GM12873 (cell line): ENCODE data around the gene BTNL9.

Experiments used
- TF ChIP-seq, protein P1 (sequence below): IDR thresholded peaks from 2 replicates; pipeline ENCODE4 v1.5.1; 2012; ENCODE audit warnings: low read depth, mild to moderate bottlenecking, moderate library complexity, low read length, control low read depth; ENCODE audit not compliant: insufficient read depth; ENCODE audit errors: missing control alignments

The BTNL9 gene

DNA sequence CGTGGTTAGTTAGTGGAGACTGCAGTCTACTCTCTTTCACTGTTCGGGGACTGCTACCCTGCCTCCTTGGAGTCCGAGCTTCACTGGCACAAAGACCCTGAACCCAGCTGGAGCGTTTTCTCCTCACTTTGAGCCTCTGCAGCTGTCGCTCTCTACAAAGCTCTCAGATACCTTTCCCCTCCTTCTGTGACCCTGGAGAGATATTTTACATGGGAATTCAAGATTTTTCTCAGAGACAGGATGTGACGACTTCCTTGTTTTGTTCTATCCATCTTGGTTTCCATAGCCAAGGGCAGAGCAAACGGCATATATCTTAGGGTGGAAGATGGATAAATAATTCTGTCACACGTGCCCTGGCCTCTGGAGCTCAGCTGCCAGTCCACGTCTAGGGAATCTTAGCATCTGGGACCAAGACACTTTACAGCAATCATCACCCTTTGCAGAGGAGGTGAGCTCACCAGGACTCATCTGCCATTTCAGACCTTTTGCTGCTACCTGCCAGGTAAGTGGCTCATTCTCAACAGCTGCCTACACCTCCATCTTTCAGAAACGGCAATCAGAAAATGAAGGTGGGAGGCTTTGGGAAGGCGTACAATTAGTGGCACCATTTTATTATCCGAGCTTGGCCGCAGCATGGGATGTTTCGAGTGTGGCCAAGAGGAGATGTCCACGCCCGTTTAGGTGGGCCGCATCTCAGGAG, at the start of gene BTNL9:
TSS of gene BTNL9 (plus strand) at position 336 of the 700 bp plus-strand sequence. CDS start 5,224 bp downstream, outside the sequence.
- TF ChIP-seq, protein P1, sequence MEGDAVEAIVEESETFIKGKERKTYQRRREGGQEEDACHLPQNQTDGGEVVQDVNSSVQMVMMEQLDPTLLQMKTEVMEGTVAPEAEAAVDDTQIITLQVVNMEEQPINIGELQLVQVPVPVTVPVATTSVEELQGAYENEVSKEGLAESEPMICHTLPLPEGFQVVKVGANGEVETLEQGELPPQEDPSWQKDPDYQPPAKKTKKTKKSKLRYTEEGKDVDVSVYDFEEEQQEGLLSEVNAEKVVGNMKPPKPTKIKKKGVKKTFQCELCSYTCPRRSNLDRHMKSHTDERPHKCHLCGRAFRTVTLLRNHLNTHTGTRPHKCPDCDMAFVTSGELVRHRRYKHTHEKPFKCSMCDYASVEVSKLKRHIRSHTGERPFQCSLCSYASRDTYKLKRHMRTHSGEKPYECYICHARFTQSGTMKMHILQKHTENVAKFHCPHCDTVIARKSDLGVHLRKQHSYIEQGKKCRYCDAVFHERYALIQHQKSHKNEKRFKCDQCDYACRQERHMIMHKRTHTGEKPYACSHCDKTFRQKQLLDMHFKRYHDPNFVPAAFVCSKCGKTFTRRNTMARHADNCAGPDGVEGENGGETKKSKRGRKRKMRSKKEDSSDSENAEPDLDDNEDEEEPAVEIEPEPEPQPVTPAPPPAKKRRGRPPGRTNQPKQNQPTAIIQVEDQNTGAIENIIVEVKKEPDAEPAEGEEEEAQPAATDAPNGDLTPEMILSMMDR: no peak

DNA sequence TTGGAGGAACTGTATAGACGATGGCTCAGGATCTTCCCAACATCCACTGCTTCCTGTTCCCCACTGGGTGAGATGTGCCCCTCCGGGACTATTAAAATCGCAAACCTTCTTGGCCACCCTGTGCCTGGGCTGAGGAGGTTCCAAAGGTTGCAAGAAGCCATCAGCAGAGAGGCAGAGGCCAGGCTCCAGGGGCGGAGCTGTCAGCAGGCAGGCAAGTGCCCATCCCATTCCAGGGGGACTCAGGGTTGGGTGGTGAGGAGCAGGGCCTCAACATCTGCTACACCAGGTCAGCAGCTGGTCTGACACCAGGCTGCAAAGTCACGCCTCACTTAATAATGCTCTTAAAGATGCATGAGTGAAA, 49.2 kb upstream of the BTNL9 start:
- TF ChIP-seq, protein P1: no peak

DNA sequence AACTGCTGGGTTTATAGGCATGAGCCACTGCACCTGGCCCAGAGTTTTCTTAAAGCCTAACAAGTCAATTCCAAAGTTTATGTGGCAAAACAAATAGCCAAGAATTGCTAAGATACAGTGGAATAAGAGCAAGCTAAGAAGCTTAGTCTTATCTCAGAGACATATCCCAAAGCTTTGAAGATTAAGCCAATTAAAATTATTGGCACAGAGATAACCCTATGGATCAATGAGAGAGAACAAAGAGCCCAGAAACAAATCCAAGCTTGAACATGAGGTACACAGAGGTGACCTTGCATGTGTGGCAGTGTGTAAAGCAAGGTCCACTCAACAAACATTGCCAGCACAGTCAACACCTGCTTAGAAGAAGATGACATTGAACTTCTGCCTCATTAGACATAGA, 38.1 kb upstream of the BTNL9 start:
- TF ChIP-seq, protein P1: no peak

DNA sequence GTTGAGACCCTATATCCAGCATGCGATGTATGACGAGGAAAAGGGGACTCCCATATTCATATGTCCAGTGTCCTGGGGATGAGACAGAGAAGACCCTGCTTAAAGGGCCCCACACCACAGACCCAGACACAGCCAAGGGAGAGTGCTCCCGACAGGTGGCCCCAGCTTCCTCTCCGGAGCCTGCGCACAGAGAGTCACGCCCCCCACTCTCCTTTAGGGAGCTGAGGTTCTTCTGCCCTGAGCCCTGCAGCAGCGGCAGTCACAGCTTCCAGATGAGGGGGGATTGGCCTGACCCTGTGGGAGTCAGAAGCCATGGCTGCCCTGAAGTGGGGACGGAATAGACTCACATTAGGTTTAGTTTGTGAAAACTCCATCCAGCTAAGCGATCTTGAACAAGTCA, 34.3 kb upstream of the BTNL9 start:
- TF ChIP-seq, protein P1: no peak

DNA sequence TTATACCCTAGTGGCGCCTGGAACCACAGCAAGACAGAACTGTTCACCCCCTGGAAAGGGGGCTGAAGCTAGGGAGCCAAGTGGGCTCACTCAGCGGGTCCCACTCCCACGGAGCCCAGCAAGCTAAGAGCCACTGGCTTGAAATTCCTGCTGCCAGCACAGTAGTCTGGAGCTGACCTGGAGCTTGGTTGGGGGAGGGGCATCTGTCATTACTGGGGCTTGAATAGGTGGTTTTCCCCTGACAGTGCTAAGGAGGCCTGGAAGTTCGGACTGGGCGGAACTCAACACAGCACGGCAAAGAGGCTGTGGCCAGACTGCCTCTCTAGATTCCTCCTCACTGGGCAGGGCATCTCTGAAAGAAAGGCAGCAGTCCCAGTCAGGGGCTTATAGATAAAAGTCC, 31.9 kb upstream of the BTNL9 start:
- TF ChIP-seq, protein P1: no peak

DNA sequence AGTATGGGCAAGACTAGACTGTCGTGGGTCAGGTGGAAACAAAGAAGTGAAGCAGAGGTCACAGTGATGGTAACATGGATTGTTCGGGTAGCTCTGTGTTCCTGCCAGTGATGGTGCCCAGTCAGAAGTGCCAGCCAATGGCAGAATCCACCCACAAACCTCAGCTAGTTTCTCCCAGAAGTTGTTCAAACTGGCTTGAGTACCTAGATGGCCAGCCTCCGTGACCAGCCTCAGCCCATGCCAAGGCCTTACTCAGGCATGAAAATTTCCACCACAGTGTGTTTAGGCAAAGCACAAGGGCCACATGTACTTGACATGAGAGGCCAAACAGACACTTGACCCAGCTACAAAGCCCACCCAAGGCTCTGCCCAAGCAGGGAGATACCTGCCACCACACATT, 19.4 kb upstream of the BTNL9 start:
- TF ChIP-seq, protein P1: no peak

DNA sequence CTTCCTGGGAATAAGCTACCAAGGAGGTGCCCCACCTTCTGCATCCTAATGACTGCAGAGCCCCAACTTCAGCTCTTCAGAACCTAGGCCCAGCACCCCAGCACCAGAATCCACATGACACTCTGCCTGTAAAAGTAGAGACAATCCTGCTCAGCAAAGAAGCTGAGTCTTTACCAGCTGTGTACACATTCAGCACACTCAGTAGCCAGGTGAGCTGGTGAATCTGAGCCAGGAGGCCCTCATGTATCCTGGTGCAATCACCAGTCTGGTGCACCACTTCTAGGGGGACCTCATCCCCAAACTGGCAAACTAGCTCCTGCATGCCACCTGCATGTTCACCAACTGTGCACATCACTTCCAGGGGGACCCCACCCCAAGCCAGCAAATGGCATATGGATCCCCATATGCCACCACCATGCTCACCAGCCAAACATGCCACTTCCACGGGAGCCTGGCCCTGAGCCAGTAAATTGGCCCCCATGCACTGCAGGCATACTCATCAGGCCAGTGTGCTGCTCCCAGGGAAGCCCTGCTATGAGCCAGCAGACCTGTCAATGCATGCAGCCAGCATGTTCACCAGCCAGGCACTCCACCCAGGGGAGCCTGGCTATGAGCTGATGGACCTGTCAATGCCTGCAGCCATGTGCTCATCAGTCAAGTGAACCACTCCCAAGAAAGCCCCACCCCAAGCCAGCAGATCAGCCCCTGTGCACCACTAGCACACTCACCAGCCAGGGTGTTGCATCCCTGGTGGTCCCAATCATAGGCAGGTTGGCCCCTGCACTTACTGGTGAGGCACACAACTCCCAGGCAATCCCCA, 15.6 kb upstream of the BTNL9 start:
- TF ChIP-seq, protein P1: no peak
